Gastroesophageal sphincter (tissue), 3 donors: ENCODE data around the gene ACAP3.

Experiments
- CTCF ChIP-seq, 4 experiments: fragments of 200-600 bp in 2 of 4; fragments of 450-650 bp in 2 of 4; sonication (generic) in 1 of 4; IDR thresholded peaks; one replicate each; pipeline ENCODE4 v1.5.1; 2017 to 2019; ENCODE audit warnings: antibody characterized with exemption in 4 of 4, mild to moderate bottlenecking in 2 of 4, moderate library complexity in 2 of 4
- EP300 ChIP-seq: sonication (generic); formaldehyde crosslinking; IDR thresholded peaks from one replicate; pipeline ENCODE4 v1.6.1; 2017; ENCODE audit warnings: antibody characterized with exemption, mild to moderate bottlenecking
- POLR2A ChIP-seq, 2 donors: fragments of 450-650 bp; IDR thresholded peaks; one replicate each; pipeline ENCODE4 v1.6.1; 2017; ENCODE audit warnings: antibody characterized with exemption in 2 of 2, mild to moderate bottlenecking in 2 of 2, moderate library complexity in 1 of 2
- POLR2AphosphoS5 ChIP-seq: sonication (generic); formaldehyde crosslinking; IDR thresholded peaks from one replicate; pipeline ENCODE4 v1.6.1; 2017; ENCODE audit warnings: antibody characterized with exemption

GRCh38 chr1:1270813-1271212 is 36.9 kb downstream of the ACAP3 start:
- no peak for TF ChIP-seq EP300
- no peak for TF ChIP-seq POLR2AphosphoS5
- TF ChIP-seq CTCF (IDR thresholded peaks at IDR 0.05) = no peak
- TF ChIP-seq POLR2A (IDR thresholded peaks at IDR 0.05) = no peak
